IMR-90 (cell line): ENCODE measurements around the gene GALR2. TPM values are rescaled to one million over a fixed set of nuclear protein-coding genes. Genes with fewer than 3 reads are reported as not detected.

Source experiments
- ATAC-seq: fragments of 200-7000 bp; cut with Tn5 transposase; 2 replicates; pipeline ENCODE4 v1.9.1; 2020; ENCODE audit warnings: low read depth, mild to moderate bottlenecking, moderate library complexity
- BruUV-seq: library from RNA; stranded (reverse); fragments of 400-500 nt; replicated peaks from 2 replicates; lab custom pipeline; 2021; lab: Mats Ljungman, UMichigan
- CTCF ChIA-PET: fragments of 300-600 bp; formaldehyde crosslinking; extraction: SDS; loops from one replicate; lab custom pipeline; 2021; ENCODE audit warnings: antibody characterized with exemption; lab: Yijun Ruan, JAX
- POLR2A ChIA-PET: fragments of 300-600 bp; sonication (Branson Sonifier 250); formaldehyde crosslinking; loops from one replicate; lab custom pipeline; 2022; ENCODE audit warnings: antibody characterized with exemption; ENCODE audit not compliant: unreplicated experiment; lab: Charles Lee
- DNase-seq: peaks from one replicate; pipeline ENCODE4 v3.0.0; 2013
- H2AFZ ChIP-seq: replicated peaks from 2 replicates; pipeline ENCODE3; 2013; ENCODE audit warnings: low read length, mild to moderate bottlenecking; ENCODE audit not compliant: poor library complexity
- H2AK5ac ChIP-seq: 2 replicates; pipeline ENCODE4 v1.6.1; 2013; ENCODE audit warnings: low read depth, low read length, inconsistent platforms
- H2AK9ac ChIP-seq: replicated peaks from 2 replicates; pipeline ENCODE3; 2013; ENCODE audit warnings: mild to moderate bottlenecking, low read depth, low read length, moderate library complexity; ENCODE audit not compliant: poor library complexity
- H2BK120ac ChIP-seq: 2 replicates; pipeline ENCODE4 v1.6.1; 2013; ENCODE audit warnings: low read depth, low read length, inconsistent platforms
- H2BK15ac ChIP-seq: 3 replicates; pipeline ENCODE4 v1.6.1; 2013; ENCODE audit warnings: low read depth, low read length, inconsistent platforms
- H2BK20ac ChIP-seq: 2 replicates; pipeline ENCODE4 v1.6.1; 2013; ENCODE audit warnings: low read depth, mild to moderate bottlenecking, inconsistent platforms, low read length, moderate library complexity
- H2BK5ac ChIP-seq: 2 replicates; pipeline ENCODE4 v1.6.1; 2013; ENCODE audit warnings: mild to moderate bottlenecking, low read depth, low read length, inconsistent platforms; ENCODE audit not compliant: poor library complexity, severe bottlenecking
- H3K14ac ChIP-seq: replicated peaks from 2 replicates; pipeline ENCODE4 v1.6.1; 2013; ENCODE audit warnings: low read depth, low read length, inconsistent platforms
- H3K18ac ChIP-seq: 2 replicates; pipeline ENCODE4 v1.6.1; 2013; ENCODE audit warnings: low read depth, low read length, control low read depth
- H3K23ac ChIP-seq: 2 replicates; pipeline ENCODE4 v1.6.1; 2013; ENCODE audit warnings: low read depth, low read length, inconsistent platforms
- H3K27ac ChIP-seq: 2 replicates; pipeline ENCODE4 v1.5.1; 2013; ENCODE audit warnings: mild to moderate bottlenecking, control low read depth, low read length; ENCODE audit not compliant: insufficient read depth
- H3K27me3 ChIP-seq: 2 replicates; pipeline ENCODE4 v1.6.1; 2013; ENCODE audit warnings: low read length; ENCODE audit not compliant: control insufficient read depth, insufficient read depth
- H3K36me3 ChIP-seq: 2 replicates; pipeline ENCODE4 v1.6.1; 2013; ENCODE audit warnings: low read length, mixed read lengths; ENCODE audit not compliant: control insufficient read depth, insufficient read depth
- H3K4ac ChIP-seq: 2 replicates; pipeline ENCODE4 v1.6.1; 2013; ENCODE audit warnings: low read depth, low read length, inconsistent platforms
- H3K4me1 ChIP-seq: 2 replicates; pipeline ENCODE4 v1.6.1; 2013; ENCODE audit warnings: low read length, mixed read lengths; ENCODE audit not compliant: control insufficient read depth, insufficient read depth
- H3K4me2 ChIP-seq: 2 replicates; pipeline ENCODE4 v1.6.1; 2013; ENCODE audit warnings: low read depth, mild to moderate bottlenecking, control low read depth, low read length, moderate library complexity
- H3K4me3 ChIP-seq: 2 replicates; pipeline ENCODE4 v1.5.1; 2013; ENCODE audit warnings: low read depth, mild to moderate bottlenecking, control low read depth, low read length, moderate library complexity; ENCODE audit not compliant: insufficient read depth
- H3K56ac ChIP-seq: 2 replicates; pipeline ENCODE4 v1.6.1; 2013; ENCODE audit warnings: low read length, inconsistent platforms; ENCODE audit not compliant: insufficient read depth; ENCODE audit errors: extremely low read depth
- H3K79me1 ChIP-seq, 2 experiments: 2 replicates each; pipeline ENCODE4 v1.6.1; 2013; ENCODE audit warnings: low read length in 2 of 2, inconsistent platforms in 1 of 2, low read depth in 1 of 2
- H3K9ac ChIP-seq: 2 replicates; pipeline ENCODE4 v1.6.1; 2013; ENCODE audit warnings: low read depth, low read length, control low read depth
- H3K9me1 ChIP-seq: 2 replicates; pipeline ENCODE4 v1.6.1; 2013; ENCODE audit warnings: low read length, inconsistent platforms; ENCODE audit not compliant: insufficient read depth
- H3K9me3 ChIP-seq: 2 replicates; pipeline ENCODE4 v1.6.1; 2013; ENCODE audit warnings: low read length; ENCODE audit not compliant: control insufficient read depth, insufficient read depth
- H4K20me1 ChIP-seq: 2 replicates; pipeline ENCODE4 v1.6.1; 2013; ENCODE audit warnings: low read length, inconsistent platforms; ENCODE audit not compliant: insufficient read depth
- H4K5ac ChIP-seq: 2 replicates; pipeline ENCODE4 v1.6.1; 2013; ENCODE audit warnings: mild to moderate bottlenecking, low read depth, low read length, control low read depth
- H4K8ac ChIP-seq, 2 experiments: 2 replicates each; pipeline ENCODE4 v1.6.1; 2013; ENCODE audit warnings: low read depth in 2 of 2, low read length in 2 of 2, control low read depth in 1 of 2, inconsistent platforms in 1 of 2
- H4K91ac ChIP-seq: 2 replicates; pipeline ENCODE4 v1.6.1; 2013; ENCODE audit warnings: low read depth, low read length, inconsistent platforms; ENCODE audit not compliant: insufficient read depth
- BHLHE40 ChIP-seq: fragments of 150-350 bp; IDR thresholded peaks from 2 replicates; pipeline ENCODE4 v1.6.1; 2016; ENCODE audit warnings: mild to moderate bottlenecking, low read depth, low read length
- CEBPB ChIP-seq: IDR thresholded peaks from 2 replicates; pipeline ENCODE4 v1.6.1; 2012; ENCODE audit warnings: low read depth, low read length, improper control_type of control experiment
- CHD1 ChIP-seq: IDR thresholded peaks from 2 replicates; pipeline ENCODE4 v1.6.1; 2012; ENCODE audit warnings: low read depth, low read length, improper control_type of control experiment
- CTCF ChIP-seq: conservative IDR thresholded peaks from 2 replicates; pipeline ENCODE4 v1.5.1; 2012; ENCODE audit warnings: mild to moderate bottlenecking, low read depth, low read length, improper control_type of control experiment
- MAFK ChIP-seq: IDR thresholded peaks from 2 replicates; pipeline ENCODE4 v1.6.1; 2012; ENCODE audit warnings: low read depth, low read length, improper control_type of control experiment
- MAZ ChIP-seq: IDR thresholded peaks from 2 replicates; pipeline ENCODE4 v1.6.1; 2012; ENCODE audit warnings: low read depth, mild to moderate bottlenecking, low read length, improper control_type of control experiment, moderate library complexity, borderline replicate concordance
- MXI1 ChIP-seq: IDR thresholded peaks from 2 replicates; pipeline ENCODE4 v1.6.1; 2012; ENCODE audit warnings: low read depth, mild to moderate bottlenecking, low read length, moderate library complexity, borderline replicate concordance
- NFE2L2 ChIP-seq: fragments of 150-350 bp; IDR thresholded peaks from 2 replicates; pipeline ENCODE4 v1.6.1; 2016; ENCODE audit warnings: low read depth, mild to moderate bottlenecking, low read length
- RAD21 ChIP-seq: IDR thresholded peaks from 2 replicates; pipeline ENCODE4 v1.6.1; 2012; ENCODE audit warnings: low read length, improper control_type of control experiment
- RCOR1 ChIP-seq: IDR thresholded peaks from 2 replicates; pipeline ENCODE4 v1.6.1; 2012; ENCODE audit warnings: mild to moderate bottlenecking, low read length, improper control_type of control experiment; ENCODE audit not compliant: insufficient replicate concordance
- RFX5 ChIP-seq: IDR thresholded peaks from 2 replicates; pipeline ENCODE4 v1.8.0; 2012; ENCODE audit warnings: low read depth, mild to moderate bottlenecking, low read length, moderate library complexity
- SMC3 ChIP-seq: fragments of 150-350 bp; IDR thresholded peaks from 2 replicates; pipeline ENCODE4 v1.6.1; 2016; ENCODE audit warnings: low read depth, mild to moderate bottlenecking, antibody characterized with exemption, low read length, moderate library complexity
- WGBS, 2 experiments: methylation state at CpG; one replicate each; pipeline versions ENCODE4 v1.1.5 to v1.1.7; 2013; ENCODE audit warnings: missing lambda C conversion rate in 2 of 2; ENCODE audit not compliant: insufficient read length in 1 of 2; ENCODE audit errors: extremely low coverage in 2 of 2; 5-methylcytosine and 5-hydroxymethylcytosine counted together
- dilution Hi-C: fragments of 300-500 bp; cut with HindIII; formaldehyde crosslinking; loops from one replicate; pipeline ENCODE4 v1.14.3; 2018; ENCODE audit warnings: low sequenced_read_pairs; ENCODE audit not compliant: unreplicated experiment
- in situ Hi-C: fragments of 300-500 bp; cut with MboI; formaldehyde crosslinking; loops from 3 replicates; pipeline ENCODE4 v1.14.3; 2019; ENCODE audit warnings: low sequenced_read_pairs, inconsistent platforms, mixed read lengths
- intact Hi-C: fragments of 100-400 bp; cut with micrococcal nuclease; formaldehyde crosslinking; loops from 2 replicates; pipeline ENCODE4 v1.10.0; 2022
- polyA plus RNA-seq, 3 experiments: library from polyadenylated mRNA; depleted of rRNA; stranded (reverse); fragments of >200 nt; gene quantifications; 2 replicates each; pipeline ENCODE4 v1.2.3, GENCODE V29; 2012; ENCODE audit warnings: low replicate concordance in 1 of 3
- total RNA-seq: library from RNA; depleted of rRNA; stranded (reverse); fragments of >200 nt; gene quantifications from 2 replicates; pipeline ENCODE4 v1.2.3, GENCODE V29; 2012
- TF ChIP-seq, protein P1 (sequence below): fragments of 150-350 bp; IDR thresholded peaks from 2 replicates; pipeline ENCODE4 v1.6.1; 2016; ENCODE audit warnings: low read depth, mild to moderate bottlenecking, low read length, moderate library complexity, borderline replicate concordance
- TF ChIP-seq, protein P2 (sequence below): fragments of 150-350 bp; IDR thresholded peaks from 2 replicates; pipeline ENCODE4 v1.6.1; 2017; ENCODE audit warnings: mild to moderate bottlenecking, antibody characterized with exemption, low read length, low read depth

Gene GALR2
- total and polyA plus RNA-seq, 2 of the 4 experiments (the other 2 are of a cell fraction): 0.07 TPM; not detected in 1

DNA sequence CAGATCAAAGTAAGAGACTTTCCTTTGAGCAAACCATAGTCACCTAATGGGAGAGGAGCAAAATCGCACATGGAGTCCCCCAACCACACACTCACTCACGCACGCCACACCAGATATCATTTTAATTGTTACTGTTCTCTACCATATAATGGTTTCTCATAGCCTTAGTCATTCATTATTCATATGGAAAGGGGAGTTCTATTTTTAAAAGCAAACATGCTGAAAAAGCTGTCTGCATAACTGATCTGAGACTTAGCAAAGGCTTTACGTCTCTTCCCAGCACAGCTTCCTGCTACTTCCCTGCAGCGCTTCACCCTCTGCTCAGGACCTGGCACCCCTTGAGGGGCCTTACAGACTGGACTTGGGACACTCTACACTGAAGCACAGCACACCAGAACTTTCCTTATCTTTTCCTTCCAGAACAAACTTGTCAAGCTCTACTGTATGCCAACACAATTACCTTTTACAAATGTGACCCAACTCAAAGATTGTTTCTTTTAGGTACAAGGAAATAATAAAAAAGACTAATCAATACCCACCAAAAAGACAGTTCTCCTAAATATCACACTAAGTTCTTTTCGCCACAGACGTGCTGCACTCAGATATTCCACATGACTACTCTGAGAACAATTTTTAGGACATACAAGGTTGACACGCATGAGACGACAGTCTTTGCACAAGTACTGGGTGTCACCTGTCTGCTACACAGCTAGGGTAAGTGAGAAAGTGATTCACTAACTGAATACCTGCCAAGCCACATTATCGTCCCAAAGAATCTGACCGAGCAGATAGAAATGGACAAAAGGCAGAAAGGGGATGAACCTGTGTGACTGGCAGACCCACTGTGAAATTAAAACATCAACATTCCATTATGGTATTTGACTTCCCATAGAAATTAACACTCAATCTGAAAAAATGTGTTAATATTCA lies 23.8 kb upstream of the GALR2 start:
- Histone ChIP-seq H3K14ac (no peak overlapping the region), H4K91ac (no peak overlapping the region), H2AK5ac (no peak overlapping the region), H3K23ac (no peak overlapping the region), H4K8ac (no peak overlapping the region), H2BK5ac (no peak overlapping the region), H3K4ac (no peak overlapping the region), H2AFZ (no peak overlapping the region), H3K9ac (no peak overlapping the region), H3K27ac (no peak overlapping the region), H4K20me1 (peaks cover 30% of the 10 kb centered on the region), H3K79me1 (peaks cover 7 to 65% of the 10 kb centered on the region in 2 experiments), H2BK15ac (no peak overlapping the region), H3K4me2 (no peak overlapping the region), H2BK20ac (no peak overlapping the region), H3K18ac (no peak overlapping the region), H3K56ac (no peak overlapping the region), H3K36me3 (peaks cover 65% of the 10 kb centered on the region), H3K9me1 (peaks cover 21% of the 10 kb centered on the region), H3K4me1 (no peaks in the 10 kb centered on the region; the same call in 1 of the 2 replicates), H3K27me3 (no peaks in the 10 kb centered on the region), H2AK9ac (no peak overlapping the region), H2BK120ac (no peak overlapping the region), H4K5ac (no peak overlapping the region), H3K9me3 (no peaks in the 10 kb centered on the region), H3K4me3 (no peak overlapping the region)
- intact Hi-C loops (no loop called here), dilution Hi-C loops (no loop called here), in situ Hi-C loops (no loop called here)
- ChIA-PET CTCF (no interaction called here), POLR2A (no interaction called here)
- no TSS peak for BruUV-seq
- TF ChIP-seq RAD21 (no peak), RCOR1 (no peak), RFX5 (no peak), SMC3 (no peak), NFE2L2 (no peak), CTCF (no peak), MAZ (no peak), MAFK (no peak), BHLHE40 (no peak), MXI1 (no peak), CEBPB (no peak), CHD1 (no peak)
- TF ChIP-seq, protein P1, sequence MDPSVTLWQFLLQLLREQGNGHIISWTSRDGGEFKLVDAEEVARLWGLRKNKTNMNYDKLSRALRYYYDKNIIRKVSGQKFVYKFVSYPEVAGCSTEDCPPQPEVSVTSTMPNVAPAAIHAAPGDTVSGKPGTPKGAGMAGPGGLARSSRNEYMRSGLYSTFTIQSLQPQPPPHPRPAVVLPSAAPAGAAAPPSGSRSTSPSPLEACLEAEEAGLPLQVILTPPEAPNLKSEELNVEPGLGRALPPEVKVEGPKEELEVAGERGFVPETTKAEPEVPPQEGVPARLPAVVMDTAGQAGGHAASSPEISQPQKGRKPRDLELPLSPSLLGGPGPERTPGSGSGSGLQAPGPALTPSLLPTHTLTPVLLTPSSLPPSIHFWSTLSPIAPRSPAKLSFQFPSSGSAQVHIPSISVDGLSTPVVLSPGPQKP: no peak
- TF ChIP-seq, protein P2, sequence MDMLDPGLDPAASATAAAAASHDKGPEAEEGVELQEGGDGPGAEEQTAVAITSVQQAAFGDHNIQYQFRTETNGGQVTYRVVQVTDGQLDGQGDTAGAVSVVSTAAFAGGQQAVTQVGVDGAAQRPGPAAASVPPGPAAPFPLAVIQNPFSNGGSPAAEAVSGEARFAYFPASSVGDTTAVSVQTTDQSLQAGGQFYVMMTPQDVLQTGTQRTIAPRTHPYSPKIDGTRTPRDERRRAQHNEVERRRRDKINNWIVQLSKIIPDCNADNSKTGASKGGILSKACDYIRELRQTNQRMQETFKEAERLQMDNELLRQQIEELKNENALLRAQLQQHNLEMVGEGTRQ: no peak
- no peak for DNase-seq
- no peak for ATAC-seq
- 100% methylated on average over 1 of the region's 11 CpGs; no CpG with 5 or more reads in 1 of the 2 experiments for WGBS, 2 experiments
